ENCODE results near the gene SCO1.
"Not testable (repeated sequence)": the region's sequence is repeated elsewhere in the genome, so short reads cannot be mapped to it uniquely, and the experiment has no call there.

The SCO1 gene

DNA sequence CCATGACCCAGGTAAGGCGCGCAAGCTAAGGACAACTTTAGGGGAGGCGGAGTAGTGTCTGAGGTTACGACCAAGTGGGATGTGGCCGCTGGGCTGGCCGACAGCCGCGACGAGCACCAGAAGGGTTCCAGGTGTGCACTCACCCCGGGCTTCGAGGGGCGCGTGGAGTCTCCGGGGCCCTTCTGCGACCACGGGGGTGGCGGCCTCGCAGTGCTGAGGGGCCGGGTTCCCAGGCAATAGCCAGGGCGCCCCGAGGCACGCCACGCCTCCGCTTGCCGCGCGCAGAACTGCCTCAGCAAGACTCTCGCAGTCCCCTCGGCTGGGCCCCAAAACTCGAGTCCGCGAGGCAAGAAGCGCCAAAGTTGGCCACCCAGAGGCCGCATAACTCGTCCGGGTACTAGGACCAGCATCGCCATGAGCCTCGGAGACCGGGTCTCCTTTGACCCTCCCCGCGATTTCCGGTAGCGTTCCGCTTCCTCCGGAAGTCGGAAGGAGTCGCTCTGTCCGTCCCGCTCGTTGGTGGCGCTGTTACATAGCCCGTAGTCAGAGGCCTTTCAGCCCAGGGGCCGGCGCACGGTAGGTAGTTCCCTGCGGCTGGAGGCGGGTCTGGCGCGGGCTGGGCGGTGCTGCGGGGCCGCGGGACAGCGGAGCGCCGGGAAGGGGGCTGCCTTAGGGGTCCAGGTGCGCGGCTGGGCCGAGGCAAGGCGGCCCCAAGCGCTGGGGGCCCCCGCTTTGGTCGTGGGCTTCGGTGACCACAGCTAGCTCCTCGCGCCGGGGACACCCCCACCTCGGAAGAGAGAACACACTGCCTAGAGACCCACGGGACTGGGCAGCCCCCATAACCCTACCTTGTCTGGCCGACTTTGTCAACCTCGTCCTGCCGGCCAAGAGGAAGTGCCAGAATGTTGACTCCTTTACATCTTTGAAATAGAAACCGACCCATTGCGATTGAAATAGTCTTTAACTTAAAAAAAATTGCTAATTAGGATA is at the start of gene SCO1, which contains the start of gene ADPRM:
Gene SCO1, minus strand, starts transcription at position 442 of the 990 bp plus-strand sequence. Its CDS starts 26 bp downstream, at position 416.
Gene ADPRM, plus strand, starts transcription at position 503 of the 990 bp plus-strand sequence. CDS start 7,333 bp downstream, outside the sequence.
- peak; percentile 93 for DNase-seq (ENCODE audit: low spot score)

DNA sequence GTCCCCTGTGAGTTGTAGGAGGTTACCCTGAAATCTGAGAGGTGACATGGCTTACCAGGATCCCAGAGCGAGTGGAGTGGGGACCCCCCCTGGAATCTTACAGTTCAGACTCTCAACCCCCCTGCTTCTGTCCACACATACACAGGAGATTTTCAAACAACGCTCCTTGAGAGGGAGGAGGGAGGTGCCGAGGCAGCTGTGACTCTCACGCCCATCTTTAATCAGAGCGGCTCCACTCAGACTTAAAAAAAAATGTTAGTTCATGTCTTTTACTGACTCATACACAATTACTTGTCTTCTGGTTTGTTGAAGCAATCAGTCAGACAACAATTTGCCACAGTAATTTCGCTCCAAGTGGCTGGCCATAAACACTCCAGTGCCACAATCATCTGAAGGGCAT is 47.9 kb upstream of the SCO1 start:
- no peak for DNase-seq (ENCODE audit: low spot score)

DNA sequence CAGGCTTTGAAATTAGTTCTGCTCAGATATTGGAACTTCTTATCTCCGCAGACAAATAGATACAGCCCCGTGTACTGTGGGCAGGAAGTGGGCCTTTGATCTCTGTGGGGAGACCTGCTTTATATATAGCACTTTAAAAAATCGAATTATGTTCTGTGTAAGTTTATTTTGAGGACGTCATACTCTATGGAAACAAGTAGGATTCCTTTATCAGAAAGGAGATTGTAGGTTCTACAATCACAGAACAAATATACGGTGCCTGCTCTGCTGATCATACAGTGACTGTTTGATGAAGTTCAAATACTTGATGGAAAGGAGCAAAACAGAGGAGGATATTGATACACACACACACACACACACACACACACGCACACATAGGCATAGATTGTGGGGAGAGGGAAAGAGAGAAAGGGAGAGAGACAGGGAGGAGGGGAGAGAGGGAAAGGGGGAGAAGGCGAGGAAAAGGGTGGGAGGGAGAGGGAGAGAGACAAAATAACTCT is 47.2 kb upstream of the SCO1 start:
- DNase-seq (ENCODE audit: low spot score): no peak

DNA sequence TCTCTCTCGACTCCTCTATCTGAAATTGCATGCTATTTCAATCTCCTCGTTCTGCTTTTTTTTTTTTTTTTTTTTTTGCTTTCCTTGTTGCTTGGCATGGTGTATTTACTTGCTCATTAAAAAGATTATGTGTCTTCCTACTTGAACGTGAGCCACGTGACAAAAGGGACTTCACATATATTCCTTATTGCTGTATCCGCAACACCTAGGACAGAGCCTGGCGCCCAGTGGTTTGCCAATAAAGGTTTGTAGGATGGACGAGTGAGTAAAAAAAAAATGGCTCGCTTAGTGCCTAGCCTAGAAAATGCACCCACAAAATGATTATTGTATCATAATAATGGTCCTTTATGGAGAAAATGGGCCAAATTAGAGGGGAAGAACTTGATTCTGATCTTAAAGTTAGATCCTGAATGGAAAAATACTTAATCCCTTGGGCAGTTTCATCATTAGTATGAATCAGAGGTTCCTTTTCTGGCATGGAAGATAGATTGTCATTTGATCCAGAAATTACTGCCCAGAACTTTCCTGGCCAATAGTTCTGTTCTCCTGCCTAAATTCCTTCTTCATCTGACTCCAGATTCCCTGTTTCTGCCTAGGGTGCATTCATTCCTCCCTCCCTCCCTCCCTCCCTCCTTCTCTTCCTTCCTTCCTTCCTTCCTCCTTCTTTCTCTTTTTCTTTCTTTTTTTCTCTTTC is 46.1 kb upstream of the SCO1 start:
- DNase-seq (ENCODE audit: low spot score): no peak

DNA sequence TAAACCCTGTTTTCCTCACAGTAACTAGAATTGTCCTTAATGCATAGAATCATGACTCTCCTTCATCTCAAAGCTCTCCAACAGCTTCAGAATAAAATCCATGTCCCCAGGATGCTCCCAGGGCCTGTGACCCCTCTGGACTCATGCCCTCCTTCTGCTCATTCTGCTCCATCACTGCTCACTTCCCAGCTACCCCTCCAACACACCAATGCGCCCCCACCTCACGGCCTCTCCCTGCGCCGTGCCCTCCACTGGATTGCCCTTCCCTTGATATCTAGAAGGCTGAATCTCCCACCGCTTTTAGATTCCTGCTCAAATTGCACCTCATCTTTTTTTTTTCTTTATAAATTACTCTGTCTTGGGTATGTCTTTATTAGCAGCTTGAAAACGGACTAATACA is 45.1 kb upstream of the SCO1 start:
- no peak for DNase-seq (ENCODE audit: low spot score)

DNA sequence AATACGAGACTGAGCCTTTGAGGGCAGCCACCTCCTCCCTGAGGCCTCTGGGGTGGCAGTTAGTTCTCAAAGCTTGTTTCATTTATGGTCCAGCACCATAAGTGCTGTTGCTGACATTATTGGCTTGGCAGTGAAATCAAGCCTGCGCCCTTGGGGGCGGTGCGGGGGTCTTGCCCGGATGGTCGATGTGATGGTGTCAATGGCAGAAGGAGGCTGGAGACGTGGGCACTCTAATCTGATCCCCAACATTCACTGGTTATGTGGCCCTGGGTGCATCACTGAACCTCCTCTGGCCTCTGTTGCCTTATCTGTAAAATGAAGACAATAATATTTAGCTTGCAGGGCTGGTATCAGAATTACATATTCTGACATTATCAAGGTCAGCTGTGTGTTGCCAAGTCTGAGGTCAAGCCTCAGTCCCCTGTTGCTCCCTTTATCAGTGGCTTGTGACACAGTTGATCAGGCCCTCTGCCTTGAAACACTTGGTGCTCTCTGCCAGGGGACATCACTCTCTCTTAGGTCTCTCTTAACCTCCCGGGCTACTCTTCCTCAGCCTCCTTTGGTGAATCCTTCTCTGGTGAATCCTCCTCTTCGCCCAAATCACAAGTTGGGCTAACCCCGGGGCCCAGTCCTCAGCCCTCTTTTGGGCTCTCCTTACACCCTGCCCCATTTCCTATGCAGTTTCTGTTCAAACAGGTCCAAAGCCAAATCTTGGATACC is 44.2 kb upstream of the SCO1 start:
- DNase-seq (ENCODE audit: low spot score): no peak

DNA sequence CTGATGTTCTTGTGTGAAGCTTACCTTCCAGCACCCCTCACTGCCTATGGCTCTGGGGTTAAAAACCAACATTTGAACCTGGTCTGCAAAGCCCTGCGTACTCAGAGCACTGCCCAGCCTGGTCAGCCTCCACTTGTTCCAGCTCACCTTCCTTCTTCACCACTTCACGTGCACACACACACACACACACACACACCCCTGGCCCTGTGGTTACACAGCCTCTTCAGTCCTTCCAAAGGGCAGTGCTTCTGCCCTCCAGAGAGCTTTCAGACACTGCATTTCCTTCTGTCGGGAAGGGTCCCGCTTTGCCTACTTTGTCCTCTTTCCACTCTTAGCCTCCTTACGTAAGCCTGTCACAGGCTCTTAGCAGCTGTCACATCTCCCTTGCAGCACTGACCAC is 42.1 kb upstream of the SCO1 start:
- DNase-seq (ENCODE audit: low spot score): no peak

DNA sequence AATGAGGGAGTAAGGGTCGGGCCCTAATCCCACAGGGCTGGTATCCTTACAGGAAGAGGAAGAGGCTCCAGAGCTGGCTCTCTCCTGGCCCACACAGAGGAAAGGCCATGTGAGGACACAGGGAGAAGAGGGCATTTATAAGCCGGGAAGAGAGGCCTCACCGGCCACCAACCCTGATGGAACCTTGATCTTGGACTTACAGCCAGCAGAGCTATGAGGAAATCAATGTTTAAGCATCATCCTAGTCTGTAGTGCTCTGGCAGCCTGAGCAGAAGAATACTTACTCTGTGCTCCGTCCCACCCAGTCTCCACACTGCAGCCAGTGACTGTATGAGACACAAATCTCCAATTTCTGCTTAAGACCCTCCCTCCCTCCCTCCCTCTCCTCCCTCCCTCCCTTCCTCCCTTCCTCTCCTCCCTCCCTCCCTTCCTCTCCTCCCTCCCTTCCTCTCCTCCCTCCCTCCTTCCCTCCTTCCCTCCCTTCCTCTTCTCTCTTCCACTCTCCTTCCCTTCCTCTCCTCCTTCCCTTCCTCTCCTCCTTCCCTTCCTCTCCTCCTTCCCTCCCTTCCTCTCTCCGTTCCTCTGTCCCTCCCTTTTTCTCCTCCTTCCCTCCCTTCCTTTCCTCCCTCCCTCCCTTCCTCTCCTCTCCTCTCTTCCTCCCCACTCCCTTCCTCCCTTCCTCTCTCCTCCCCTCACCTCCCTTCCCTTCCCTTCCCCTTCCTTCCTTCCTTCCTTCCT is 41.4 kb upstream of the SCO1 start:
- DNase-seq (ENCODE audit: low spot score): no peak

DNA sequence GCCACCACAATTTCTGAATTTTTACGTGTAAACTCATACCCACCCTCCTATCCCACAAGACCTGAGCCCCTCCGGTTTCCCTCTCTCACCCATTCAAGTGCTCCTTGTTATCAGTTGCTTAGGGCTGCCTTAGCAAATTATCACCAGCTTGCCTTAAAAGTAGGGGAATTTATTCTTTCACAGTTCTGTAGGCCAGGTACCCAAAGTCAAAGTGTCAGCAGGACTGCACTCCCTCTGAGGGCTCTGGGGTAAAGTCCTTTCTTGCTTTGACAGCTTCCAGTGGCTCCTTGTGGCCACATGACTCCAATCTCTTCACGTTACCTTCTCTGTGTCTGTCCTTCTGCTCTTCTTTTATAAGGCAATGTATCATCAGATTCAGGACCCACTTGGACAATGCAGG is 40.4 kb upstream of the SCO1 start:
- no peak for DNase-seq (ENCODE audit: low spot score)

DNA sequence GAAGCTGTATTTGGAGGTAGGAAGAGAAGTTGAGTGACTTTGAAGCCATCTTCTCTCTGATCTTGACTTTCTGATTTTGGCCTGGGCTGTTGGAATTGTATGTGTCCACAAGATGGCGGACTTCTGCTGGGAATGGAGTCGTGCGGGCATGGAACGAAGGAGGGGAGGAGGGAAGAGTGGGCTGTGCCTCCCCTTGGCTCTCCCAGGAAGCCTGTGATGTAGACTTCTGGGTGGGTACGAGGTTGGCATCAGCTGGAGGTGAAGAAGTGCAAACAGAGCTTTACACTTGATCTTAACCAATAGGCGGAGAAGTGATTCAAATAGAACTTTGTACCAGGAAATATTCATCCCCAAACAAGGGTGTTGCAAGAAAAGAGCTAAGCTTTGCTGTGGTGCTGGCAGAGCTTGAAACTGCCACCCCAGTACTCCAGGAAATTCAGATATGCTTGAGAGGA is 39.9 kb upstream of the SCO1 start:
- peak; percentile 76 for DNase-seq (ENCODE audit: low spot score)

DNA sequence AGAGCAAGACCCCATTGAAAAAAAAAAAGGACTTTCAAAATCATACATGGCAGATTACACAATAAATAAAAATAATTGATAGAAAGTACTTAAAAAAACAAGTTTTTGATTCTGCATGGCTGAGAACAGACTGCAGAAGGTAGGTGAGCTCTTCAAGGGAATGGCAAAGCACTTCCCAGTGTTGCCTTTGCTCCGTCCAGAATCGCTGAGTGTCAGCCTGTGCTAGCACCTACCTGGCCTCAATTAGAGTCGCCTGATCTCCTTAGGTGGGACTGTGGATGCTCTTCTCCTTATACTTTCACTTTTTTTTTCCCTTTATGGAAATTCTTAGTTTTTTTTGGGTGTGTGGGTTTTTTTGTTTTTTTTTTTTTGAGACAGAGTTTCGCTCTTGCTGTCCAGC is 38.5 kb upstream of the SCO1 start:
- DNase-seq (ENCODE audit: low spot score): no peak

DNA sequence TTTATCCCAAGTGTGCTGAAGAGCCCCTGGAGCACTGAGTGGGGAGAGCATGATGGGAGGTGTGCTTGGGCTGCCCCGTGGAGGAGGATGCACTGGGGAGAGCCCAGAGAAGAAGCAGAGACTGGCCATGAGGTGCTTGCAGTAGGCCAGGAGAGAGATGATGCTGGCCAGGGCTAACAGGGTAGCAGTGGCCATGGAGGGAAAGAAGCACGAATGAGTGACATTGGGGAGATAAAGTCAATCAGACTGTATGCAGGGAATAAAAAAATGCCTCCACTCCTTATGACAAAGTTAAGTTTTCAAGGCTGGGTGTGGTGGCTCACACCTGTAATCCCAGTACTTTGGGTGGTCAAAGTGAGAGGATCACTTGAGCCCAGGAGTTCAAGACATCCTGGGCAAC is 37.9 kb upstream of the SCO1 start:
- no peak for DNase-seq (ENCODE audit: low spot score)

DNA sequence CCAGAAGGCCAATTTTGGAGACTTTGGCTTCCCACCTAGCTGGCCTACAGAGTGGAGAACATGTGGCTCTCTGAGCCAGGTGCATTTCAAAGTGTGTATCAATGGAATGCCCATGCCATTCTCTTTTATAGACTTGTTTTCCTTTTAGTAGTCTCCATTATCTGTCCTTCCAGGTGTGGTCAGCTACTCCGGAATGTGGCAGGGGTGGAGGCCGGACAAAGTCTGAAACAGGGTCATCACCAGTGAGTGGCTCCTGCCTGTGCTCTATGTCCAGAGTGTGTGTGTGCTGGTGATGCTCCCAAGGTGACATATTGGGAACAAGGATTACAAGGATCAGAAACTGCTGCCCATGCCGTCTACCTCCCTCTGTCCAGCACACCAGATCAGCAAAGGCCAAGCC is 36.3 kb upstream of the SCO1 start:
- DNase-seq (ENCODE audit: low spot score): no peak

DNA sequence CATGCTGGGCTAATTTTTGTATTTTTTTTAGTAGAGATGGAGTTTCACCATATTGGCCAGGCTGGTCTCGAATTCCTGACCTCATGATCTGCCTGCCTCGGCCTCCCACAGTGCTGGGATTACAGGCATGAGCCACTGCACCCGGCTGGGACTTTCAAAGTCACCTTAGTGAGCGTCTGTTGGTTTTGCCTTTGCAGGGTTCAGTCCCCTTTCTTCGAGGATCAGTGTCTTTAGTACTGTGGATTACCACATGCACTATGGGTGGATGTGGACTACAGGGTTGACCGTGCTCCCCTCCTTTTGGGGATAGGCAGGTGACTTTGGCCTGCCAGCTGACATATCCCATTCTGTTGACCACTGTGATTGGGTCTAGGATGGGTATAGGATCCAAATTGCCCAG is 34.8 kb upstream of the SCO1 start:
- not testable (repeated sequence) for DNase-seq (ENCODE audit: low spot score)

DNA sequence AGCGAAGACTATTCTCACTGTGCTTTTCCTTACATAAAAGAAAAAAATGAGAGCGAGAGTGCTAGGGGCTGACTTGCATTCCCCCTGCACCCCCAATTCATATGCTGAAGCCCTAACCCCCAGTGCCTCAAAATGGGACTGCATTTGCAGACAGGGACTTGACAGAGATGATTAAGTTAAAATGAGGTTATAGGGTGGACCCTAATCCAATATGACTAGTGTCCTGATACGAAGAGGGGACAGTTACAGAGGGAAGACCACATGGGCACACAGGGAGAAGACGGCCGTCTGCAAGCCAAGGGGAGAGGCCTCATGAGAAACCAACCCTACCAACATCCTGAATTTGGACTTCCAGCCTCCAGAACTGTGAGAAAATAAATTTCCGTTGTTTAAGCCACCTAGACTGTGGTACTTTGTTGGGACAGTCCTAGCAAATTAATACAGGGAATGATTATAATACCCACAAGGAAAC is 34.1 kb upstream of the SCO1 start:
- no peak for DNase-seq (ENCODE audit: low spot score)

DNA sequence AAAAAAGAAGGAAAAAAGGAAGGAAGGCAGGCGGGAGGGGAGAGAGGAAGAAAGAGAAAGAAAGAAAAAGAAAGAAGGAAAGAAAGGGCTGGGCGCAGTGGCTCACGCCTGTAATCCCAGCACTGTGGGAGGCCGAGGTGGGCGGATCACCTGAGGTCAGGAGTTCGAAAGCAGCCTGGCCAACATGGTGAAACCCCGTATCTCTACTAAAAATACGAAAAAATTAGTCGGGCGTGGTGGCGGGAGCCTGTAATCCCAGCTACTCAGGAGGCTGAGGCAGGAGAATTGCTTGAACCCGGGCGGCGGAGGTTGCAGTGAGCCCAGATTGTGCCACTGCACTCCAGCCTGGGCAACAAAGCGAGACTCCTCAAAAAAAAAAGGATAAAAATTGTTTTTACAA is 32.9 kb upstream of the SCO1 start:
- not testable (repeated sequence) for DNase-seq (ENCODE audit: low spot score)

DNA sequence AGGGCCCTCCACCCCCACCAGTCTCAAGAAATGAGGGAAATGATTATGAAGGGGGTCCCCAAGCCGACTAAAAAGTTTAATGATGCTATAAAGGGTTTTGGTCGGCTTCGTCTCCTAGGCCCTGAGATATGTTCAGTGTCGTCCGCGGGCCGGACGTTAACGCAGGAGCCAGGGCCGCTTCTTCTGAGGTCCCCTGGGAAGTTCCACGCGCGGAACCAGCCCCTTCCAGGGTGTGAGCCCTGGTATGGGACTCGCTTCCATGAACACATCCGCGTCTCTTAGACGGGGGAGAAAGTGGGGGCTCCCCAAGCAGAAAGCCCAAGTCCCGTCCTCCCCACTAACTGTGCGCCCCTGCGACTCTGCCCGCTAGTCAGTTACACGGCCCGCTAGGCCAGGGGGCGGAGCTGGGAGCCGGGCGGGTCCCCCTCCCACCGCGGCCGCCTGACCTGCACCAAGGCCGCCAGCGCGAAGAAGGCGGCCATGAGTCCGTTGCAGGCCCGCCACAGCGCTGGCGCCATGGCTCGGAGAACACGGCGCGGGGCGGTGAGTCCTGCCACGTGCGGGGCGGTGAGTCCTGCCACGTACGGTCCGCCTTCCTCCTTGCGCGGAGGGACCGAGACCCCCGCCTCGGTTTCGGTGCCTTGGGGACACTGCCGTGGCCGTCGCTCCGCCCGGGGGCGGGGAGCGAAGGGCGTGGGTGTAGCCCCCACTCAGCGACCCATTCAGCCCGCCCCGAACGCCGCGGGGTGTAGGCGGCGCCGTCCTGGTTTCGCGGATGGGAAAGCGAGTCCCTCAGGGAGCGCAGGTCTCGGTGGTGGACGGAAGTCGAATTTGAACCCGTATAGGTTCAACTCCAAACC is 32.2 kb upstream of the SCO1 start, which contains the start of gene TMEM220:
Gene TMEM220, minus strand, starts transcription at position 690 of the 860 bp plus-strand sequence. Its CDS starts 172 bp downstream, at position 518.
- DNase-seq (ENCODE audit: low spot score): peak; percentile 84

DNA sequence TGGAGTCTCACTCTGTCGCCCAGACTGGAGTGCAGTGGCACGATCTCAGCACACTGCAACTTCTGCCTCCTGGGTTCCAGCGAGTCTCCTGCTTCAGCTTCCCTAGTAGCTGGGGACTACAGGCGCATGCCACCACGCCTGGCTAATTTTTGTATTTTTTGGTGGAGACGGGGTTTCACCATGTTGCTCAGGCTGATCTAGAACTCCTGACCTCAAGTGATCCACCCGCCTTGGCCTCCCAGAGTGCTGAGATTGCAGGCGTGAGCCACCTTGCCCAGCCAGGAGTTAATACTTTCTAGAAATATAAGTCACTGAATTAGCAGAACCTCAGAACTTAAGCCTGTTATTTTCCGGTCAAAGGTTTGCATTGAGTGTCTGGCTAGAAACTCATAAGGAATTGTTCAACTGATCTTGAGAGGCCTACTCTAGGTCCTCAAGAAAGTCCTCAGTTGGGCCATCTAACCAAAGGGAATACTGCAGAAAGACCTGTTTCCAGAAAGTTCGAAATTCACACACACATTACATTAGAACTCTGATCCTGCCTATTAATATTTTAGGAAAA is 31.1 kb upstream of the SCO1 start:
- DNase-seq (ENCODE audit: low spot score): no peak

DNA sequence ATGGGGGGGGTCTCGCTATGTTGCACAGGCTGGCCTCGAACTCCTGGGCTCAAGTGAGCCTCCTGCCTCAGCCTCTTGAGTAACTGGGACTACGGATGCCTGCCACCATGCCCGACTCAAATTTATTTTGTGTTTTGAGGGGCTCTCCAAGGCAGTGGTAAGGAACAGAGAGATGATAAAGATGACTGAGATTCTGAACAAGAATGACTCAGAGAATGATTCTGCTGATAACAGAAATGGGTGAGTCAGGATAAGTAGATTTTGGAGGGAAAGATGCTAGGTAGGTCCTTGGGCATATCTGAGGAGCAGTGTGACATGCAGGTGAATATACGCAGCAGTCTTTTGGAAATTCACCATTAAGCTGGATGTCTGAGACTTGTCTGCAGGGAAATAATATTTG is 29.9 kb upstream of the SCO1 start:
- DNase-seq (ENCODE audit: low spot score): no peak

DNA sequence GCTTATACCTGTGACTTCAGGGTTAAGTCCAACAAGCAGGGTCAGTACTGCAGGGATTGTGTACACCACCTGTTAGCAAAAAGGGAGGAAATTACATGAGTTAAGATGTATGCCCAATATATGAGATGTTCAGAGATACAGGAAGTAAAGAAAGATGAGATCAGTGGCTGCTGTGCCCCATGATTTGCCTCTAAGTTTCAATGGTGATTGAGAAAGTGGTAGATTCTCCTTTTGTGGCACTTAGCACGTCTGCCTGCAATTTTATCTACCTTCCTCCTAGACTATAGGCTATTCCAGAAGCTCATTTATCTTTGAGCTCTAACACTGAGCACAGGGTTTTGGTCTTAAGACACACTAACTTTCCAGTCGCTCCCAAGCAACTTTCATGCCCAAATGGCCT is 28.9 kb upstream of the SCO1 start:
- DNase-seq (ENCODE audit: low spot score): no peak
